HG03064 (cell line): Measurements from ENCODE around the gene OMP.

Source experiments
- ATAC-seq: cut with Tn5 transposase; IDR thresholded peaks from one replicate; pipeline ENCODE4 v1.9.1; 2021; ENCODE audit warnings: low read depth; ENCODE audit not compliant: unreplicated experiment

OMP gene

GRCh38 chr11:77119531-77119936 lies 16.9 kb downstream of the OMP start:
- no peak for ATAC-seq

GRCh38 chr11:77120571-77120970 lies 17.9 kb downstream of the OMP start:
- ATAC-seq, result no peak

DNA sequence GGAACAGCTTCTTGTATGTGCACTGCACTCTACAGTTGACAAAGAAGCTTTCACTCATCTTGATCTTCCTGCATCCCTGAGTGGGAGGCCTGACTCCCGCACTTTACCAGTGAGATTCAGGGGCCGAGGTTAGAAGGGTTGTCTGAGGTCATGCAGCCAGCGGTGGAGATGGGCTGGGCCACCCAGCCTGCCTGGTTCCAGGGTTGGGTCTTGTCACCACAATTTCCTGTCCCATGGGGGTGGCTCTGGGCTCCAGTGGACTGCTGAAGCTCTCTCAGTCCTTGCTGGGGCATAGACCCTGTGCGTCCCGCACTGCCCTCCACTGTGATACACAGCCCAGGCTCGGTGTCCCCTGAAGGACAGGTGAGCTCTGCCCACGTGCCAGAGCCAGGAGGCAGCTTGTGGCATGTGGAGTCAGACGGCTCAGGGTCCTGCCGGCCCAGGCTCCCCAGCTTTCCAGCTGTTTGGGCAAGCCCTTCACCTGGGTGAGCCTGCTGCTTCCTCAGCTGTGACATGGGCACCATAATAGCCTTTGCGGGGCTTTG lies 18.5 kb downstream of the OMP start:
- no peak for ATAC-seq

- no peak for ATAC-seq
Measured at GRCh38 chr11:77121876-77122575, 19.4 kb downstream of the OMP start.

DNA sequence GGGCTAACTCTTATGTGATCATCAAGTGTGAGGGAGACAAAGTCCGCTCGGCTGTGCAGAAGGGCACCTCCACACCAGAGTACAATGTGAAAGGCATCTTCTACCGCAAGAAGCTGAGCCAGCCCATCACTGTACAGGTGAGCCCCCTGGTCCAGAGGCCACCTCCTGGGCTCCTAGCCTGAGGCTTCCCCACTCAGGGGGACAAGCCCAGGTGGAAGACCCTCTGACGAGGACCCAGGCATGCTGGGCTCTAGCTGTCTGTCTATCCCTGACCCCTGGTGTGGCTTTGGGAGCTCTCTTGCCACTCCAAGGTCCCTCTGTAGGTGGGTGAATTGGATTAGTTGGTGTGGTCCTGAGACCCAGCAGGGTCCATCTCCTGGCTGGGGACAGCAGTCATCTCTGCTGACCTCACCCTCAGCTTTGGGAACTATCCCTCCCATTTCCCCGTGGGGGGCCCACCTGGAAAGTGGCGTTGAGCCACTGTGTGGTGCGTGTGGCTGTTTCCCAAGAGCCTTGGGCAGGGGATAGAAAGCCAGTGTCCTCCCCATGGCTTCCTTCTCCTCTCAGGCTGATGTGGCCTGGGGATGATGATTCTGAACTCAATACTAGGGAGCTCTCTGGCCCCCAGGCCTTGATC lies 20.1 kb downstream of the OMP start:
- no peak for ATAC-seq

DNA sequence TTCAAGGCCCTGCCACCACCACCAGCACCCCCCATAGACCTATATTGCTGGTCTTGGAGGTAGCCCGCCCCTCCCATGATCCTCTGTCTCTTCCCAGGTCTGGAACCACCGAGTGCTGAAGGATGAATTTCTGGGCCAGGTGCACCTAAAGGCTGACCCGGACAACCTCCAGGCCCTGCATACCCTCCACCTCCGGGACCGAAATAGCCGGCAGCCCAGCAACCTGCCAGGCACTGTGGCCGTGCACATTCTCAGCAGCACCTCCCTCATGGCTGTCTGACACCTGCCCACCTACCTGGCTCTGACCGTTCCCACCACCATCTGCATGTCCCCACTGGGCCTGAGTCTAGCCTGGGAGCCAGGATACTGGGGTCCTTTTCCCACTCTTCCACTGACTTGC lies 21.0 kb downstream of the OMP start:
- no peak for ATAC-seq

- no peak for ATAC-seq
Measured at GRCh38 chr11:77124041-77124440, 21.4 kb downstream of the OMP start.

- no peak for ATAC-seq
Measured at GRCh38 chr11:77124488-77124887, 21.8 kb downstream of the OMP start.

- ATAC-seq, result no peak
Measured at GRCh38 chr11:77125191-77125590, 22.6 kb downstream of the OMP start.

GRCh38 chr11:77125695-77126094 lies 23.1 kb downstream of the OMP start:
- no peak for ATAC-seq

DNA sequence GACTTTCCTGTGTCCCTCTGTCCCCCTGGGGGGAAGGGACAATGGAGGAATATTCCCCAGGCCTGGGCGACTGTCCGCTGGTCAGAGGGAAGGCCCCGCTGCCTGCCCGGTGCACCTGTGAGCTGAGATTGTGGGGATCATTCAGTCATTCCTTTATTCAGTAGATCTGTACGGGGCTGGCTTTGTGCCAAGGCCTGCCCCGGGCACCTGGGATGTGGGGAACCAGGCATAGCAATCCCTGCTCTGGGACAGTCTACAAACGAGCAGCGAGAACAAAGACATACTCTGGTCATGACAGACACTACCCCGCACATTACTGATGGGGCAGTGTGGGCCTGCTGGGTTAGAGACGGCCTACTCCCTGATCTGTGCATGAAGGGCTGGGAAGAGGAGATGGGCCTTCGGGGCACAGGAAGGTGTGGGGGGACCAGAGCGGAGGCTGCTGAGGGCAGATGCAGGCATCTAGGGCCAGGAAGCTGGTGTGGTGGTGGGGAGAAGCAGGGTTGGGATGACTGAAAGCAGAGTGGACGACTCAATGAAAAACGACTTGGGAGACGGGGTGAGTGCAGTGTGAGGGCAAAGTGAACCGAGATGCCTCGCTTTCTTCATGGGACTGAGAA lies 23.6 kb downstream of the OMP start:
- ATAC-seq, result no peak

DNA sequence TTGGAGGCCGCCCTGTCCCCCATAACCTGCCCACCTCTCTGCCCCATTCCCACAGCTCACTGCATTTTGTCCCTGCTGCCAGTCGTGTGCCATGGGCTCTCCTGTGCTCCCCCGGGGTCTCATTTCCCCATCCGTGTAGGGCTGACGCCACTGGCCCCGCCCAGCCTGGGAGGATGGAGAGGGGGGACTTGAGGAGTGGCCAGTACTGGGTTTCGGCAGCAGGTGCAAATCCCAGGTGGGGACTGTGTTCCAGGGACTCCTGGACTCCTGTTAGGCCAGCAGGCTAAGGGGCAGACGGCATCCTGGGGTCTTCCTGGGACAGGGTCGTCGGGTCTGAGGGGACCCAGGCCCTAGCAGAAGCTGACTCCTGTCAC lies 24.2 kb downstream of the OMP start:
- no peak for ATAC-seq

DNA sequence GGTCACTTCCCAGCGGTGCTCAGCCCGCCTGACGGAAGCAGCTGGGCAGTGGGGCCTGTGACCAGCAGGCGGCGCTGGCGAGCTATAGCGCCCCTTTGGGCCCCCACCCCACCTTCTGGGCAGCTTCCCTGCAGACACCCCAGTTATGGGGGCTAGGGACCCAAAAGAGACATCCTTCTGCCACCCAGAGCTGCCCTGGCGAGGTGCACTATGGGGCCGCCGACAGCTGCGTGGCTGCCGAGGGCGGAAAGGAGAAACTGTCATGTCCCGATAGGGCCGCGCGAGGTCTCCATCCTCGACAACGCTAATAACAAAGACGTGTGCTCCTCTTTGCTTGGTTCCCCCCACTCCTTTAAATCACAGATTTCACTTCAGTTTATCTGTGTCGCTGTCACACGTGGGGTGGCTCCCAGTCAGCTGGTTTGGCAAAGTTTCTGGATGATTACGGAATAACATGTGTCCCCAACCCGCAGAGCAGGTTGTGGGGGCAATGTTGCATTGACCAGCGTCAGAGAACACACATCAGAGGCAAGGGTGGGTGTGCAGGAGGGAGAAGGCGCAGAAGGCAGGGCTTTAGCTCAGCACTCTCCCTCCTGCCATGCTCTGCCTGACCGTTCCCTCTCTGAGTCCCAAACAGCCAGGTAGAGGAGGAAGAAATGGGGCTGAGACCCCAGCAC lies 24.7 kb downstream of the OMP start:
- no peak for ATAC-seq

DNA sequence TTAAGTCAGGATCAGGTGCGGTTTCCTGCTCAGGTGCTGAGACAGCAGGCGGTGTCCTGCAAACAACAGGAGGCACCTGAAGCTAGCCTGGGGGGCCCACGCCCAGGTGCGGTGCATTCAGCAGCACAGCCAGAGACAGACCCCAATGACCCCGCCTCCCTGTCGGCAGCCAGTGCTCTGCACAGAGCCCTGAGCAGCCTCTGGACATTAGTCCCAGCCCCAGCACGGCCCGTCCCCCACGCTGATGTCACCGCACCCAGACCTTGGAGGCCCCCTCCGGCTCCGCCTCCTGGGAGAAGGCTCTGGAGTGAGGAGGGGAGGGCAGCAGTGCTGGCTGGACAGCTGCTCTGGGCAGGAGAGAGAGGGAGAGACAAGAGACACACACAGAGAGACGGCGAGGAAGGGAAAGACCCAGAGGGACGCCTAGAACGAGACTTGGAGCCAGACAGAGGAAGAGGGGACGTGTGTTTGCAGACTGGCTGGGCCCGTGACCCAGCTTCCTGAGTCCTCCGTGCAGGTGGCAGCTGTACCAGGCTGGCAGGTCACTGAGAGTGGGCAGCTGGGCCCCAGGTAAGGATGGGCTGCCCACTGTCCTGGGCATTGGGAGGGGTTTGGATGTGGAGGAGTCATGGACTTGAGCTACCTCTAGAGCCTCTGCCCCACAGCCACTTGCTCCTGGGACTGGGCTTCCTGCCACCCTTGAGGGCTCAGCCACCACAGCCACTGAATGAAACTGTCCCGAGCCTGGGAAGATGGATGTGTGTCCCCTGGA lies 25.5 kb downstream of the OMP start, which contains the start of gene MYO7A:
Gene MYO7A, plus strand, starts transcription at position 327 of the 772 bp plus-strand sequence. CDS start 2,389 bp downstream, outside the sequence.
- no peak for ATAC-seq

DNA sequence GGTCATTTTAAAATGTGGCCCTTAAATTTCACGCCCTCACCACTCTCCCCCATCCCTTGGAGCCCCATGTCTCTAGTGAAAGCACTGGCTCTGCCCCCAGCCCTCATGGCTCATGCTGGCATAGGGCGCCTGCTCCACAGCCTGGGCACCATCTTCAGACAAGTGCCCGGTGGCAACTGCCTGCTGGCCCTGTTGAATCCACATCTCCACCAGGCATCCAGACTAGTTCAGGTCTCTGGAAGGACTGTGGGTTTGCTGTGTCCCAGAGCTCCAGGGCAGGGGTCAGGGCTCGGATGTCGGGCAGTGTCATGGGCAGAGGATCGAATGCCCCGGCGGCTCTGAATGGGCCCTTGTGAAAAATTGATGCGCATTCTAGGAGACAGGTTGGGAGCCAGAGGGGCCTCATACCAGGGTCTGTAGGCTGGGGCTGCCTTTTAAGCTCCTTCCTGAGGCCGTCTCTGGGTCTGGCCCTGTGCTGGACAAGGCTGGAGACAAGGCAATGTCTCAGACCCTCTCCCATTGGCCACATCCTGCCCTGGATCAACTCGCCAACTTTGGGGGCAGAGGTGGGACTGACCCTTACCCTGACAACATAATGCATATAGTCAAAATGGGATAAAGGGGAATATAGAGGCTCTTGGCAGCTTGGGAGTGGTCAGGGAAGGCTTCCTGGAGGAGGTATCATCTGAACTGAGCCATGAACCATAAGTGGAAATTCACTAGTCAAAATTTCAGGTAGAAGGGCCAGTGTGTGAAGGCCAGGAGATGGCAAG lies 26.6 kb downstream of the OMP start:
- no peak for ATAC-seq

DNA sequence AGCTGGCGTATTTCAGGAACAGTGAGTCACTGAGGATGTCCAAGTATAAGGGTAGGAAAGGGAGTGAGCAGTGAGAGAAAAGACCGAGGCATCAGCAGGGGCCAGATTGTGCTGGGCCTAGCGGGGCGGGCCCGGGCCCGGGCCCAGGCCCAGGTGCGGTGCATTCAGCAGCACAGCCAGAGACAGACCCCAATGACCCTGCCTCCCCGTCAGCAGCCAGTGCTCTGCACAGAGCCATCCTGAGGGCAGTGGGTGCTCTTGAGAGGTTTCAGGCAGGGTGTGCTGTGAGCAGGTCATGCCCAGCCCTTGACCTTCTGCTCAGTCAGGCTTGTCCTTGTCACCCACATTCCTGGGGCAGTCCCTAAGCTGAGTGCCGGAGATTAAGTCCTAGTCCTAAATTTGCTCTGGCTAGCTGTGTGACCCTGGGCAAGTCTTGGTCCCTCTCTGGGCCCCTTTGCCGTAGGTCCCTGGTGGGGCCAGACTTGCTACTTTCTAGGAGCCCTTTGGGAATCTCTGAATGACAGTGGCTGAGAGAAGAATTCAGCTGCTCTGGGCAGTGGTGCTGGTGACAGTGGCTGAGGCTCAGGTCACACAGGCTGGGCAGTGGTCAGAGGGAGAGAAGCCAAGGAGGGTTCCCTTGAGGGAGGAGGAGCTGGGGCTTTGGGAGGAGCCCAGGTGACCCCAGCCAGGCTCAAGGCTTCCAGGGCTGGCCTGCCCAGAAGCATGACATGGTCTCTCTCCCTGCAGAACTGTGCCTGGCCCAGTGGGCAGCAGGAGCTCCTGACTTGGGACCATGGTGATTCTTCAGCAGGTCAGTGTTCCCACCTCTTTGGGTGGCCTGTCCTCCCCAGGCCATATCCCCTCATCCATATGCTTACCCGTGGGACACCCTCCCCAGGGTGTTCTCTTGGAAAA lies 27.5 kb downstream of the OMP start:
- ATAC-seq, result no peak

DNA sequence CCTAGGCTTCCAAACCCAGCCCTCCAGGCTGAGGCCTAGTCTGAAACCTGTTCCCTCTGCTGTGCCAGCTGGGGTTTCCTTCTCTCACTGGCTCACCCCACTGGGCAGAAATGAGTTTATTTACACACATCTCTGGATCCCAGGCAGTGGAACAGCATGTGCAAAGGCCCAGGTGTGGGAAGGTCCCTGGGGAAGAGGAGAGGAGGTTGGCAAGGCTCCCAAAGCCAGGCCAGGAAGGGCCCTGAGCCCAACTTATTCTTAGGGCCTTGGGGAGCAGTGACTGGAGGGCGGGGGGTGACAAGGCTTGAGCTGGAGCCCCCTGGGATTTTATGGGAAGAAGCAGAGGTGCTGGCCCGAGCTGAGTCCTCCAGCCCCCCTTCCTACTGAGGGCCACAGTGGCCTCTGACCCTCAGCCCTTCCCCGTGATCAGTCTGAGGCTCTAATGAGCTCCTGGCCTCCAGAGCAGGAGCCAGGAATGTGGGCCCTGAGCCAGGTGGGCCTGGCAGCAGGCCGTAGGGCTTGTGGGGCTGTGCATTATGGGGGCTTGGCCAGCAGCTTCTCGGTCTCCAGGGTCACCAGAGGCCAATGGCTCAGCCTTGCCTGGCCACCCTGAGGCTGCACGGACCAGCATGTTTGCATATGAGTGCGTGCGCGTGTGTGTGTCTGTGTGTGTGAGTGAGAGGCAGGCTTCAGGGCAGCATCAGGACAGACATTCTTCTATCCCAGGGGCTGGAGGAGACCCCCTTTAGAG lies 28.3 kb downstream of the OMP start:
- no peak for ATAC-seq

- ATAC-seq, result no peak
Measured at GRCh38 chr11:77131560-77131959, 28.9 kb downstream of the OMP start.
